IMR-90 (cell line): ENCODE data around the gene PLEKHD1. TPM values are rescaled to one million over a fixed set of nuclear protein-coding genes. Genes with fewer than 3 reads are reported as not detected.

Experiments used
- ATAC-seq: fragments of 200-7000 bp; cut with Tn5 transposase; 2 replicates; pipeline ENCODE4 v1.9.1; 2020; ENCODE audit warnings: low read depth, mild to moderate bottlenecking, moderate library complexity
- BruUV-seq: library from RNA; stranded (reverse); fragments of 400-500 nt; replicated peaks from 2 replicates; lab custom pipeline; 2021; lab: Mats Ljungman, UMichigan
- CTCF ChIA-PET: fragments of 300-600 bp; formaldehyde crosslinking; extraction: SDS; loops from one replicate; lab custom pipeline; 2021; ENCODE audit warnings: antibody characterized with exemption; lab: Yijun Ruan, JAX
- POLR2A ChIA-PET: fragments of 300-600 bp; sonication (Branson Sonifier 250); formaldehyde crosslinking; loops from one replicate; lab custom pipeline; 2022; ENCODE audit warnings: antibody characterized with exemption; ENCODE audit not compliant: unreplicated experiment; lab: Charles Lee
- DNase-seq: peaks from one replicate; pipeline ENCODE4 v3.0.0; 2013
- H2AFZ ChIP-seq: replicated peaks from 2 replicates; pipeline ENCODE3; 2013; ENCODE audit warnings: low read length, mild to moderate bottlenecking; ENCODE audit not compliant: poor library complexity
- H2AK5ac ChIP-seq: 2 replicates; pipeline ENCODE4 v1.6.1; 2013; ENCODE audit warnings: low read depth, low read length, inconsistent platforms
- H2AK9ac ChIP-seq: replicated peaks from 2 replicates; pipeline ENCODE3; 2013; ENCODE audit warnings: mild to moderate bottlenecking, low read depth, low read length, moderate library complexity; ENCODE audit not compliant: poor library complexity
- H2BK120ac ChIP-seq: 2 replicates; pipeline ENCODE4 v1.6.1; 2013; ENCODE audit warnings: low read depth, low read length, inconsistent platforms
- H2BK15ac ChIP-seq: 3 replicates; pipeline ENCODE4 v1.6.1; 2013; ENCODE audit warnings: low read depth, low read length, inconsistent platforms
- H2BK20ac ChIP-seq: 2 replicates; pipeline ENCODE4 v1.6.1; 2013; ENCODE audit warnings: low read depth, mild to moderate bottlenecking, inconsistent platforms, low read length, moderate library complexity
- H2BK5ac ChIP-seq: 2 replicates; pipeline ENCODE4 v1.6.1; 2013; ENCODE audit warnings: mild to moderate bottlenecking, low read depth, low read length, inconsistent platforms; ENCODE audit not compliant: poor library complexity, severe bottlenecking
- H3K14ac ChIP-seq: replicated peaks from 2 replicates; pipeline ENCODE4 v1.6.1; 2013; ENCODE audit warnings: low read depth, low read length, inconsistent platforms
- H3K18ac ChIP-seq: 2 replicates; pipeline ENCODE4 v1.6.1; 2013; ENCODE audit warnings: low read depth, low read length, control low read depth
- H3K23ac ChIP-seq: 2 replicates; pipeline ENCODE4 v1.6.1; 2013; ENCODE audit warnings: low read depth, low read length, inconsistent platforms
- H3K27ac ChIP-seq: 2 replicates; pipeline ENCODE4 v1.5.1; 2013; ENCODE audit warnings: mild to moderate bottlenecking, control low read depth, low read length; ENCODE audit not compliant: insufficient read depth
- H3K27me3 ChIP-seq: 2 replicates; pipeline ENCODE4 v1.6.1; 2013; ENCODE audit warnings: low read length; ENCODE audit not compliant: control insufficient read depth, insufficient read depth
- H3K36me3 ChIP-seq: 2 replicates; pipeline ENCODE4 v1.6.1; 2013; ENCODE audit warnings: low read length, mixed read lengths; ENCODE audit not compliant: control insufficient read depth, insufficient read depth
- H3K4ac ChIP-seq: 2 replicates; pipeline ENCODE4 v1.6.1; 2013; ENCODE audit warnings: low read depth, low read length, inconsistent platforms
- H3K4me1 ChIP-seq: 2 replicates; pipeline ENCODE4 v1.6.1; 2013; ENCODE audit warnings: low read length, mixed read lengths; ENCODE audit not compliant: control insufficient read depth, insufficient read depth
- H3K4me2 ChIP-seq: 2 replicates; pipeline ENCODE4 v1.6.1; 2013; ENCODE audit warnings: low read depth, mild to moderate bottlenecking, control low read depth, low read length, moderate library complexity
- H3K4me3 ChIP-seq: 2 replicates; pipeline ENCODE4 v1.5.1; 2013; ENCODE audit warnings: low read depth, mild to moderate bottlenecking, control low read depth, low read length, moderate library complexity; ENCODE audit not compliant: insufficient read depth
- H3K56ac ChIP-seq: 2 replicates; pipeline ENCODE4 v1.6.1; 2013; ENCODE audit warnings: low read length, inconsistent platforms; ENCODE audit not compliant: insufficient read depth; ENCODE audit errors: extremely low read depth
- H3K79me1 ChIP-seq, 2 experiments: 2 replicates each; pipeline ENCODE4 v1.6.1; 2013; ENCODE audit warnings: low read length in 2 of 2, inconsistent platforms in 1 of 2, low read depth in 1 of 2
- H3K9ac ChIP-seq: 2 replicates; pipeline ENCODE4 v1.6.1; 2013; ENCODE audit warnings: low read depth, low read length, control low read depth
- H3K9me1 ChIP-seq: 2 replicates; pipeline ENCODE4 v1.6.1; 2013; ENCODE audit warnings: low read length, inconsistent platforms; ENCODE audit not compliant: insufficient read depth
- H3K9me3 ChIP-seq: 2 replicates; pipeline ENCODE4 v1.6.1; 2013; ENCODE audit warnings: low read length; ENCODE audit not compliant: control insufficient read depth, insufficient read depth
- H4K20me1 ChIP-seq: 2 replicates; pipeline ENCODE4 v1.6.1; 2013; ENCODE audit warnings: low read length, inconsistent platforms; ENCODE audit not compliant: insufficient read depth
- H4K5ac ChIP-seq: 2 replicates; pipeline ENCODE4 v1.6.1; 2013; ENCODE audit warnings: mild to moderate bottlenecking, low read depth, low read length, control low read depth
- H4K8ac ChIP-seq, 2 experiments: 2 replicates each; pipeline ENCODE4 v1.6.1; 2013; ENCODE audit warnings: low read depth in 2 of 2, low read length in 2 of 2, control low read depth in 1 of 2, inconsistent platforms in 1 of 2
- H4K91ac ChIP-seq: 2 replicates; pipeline ENCODE4 v1.6.1; 2013; ENCODE audit warnings: low read depth, low read length, inconsistent platforms; ENCODE audit not compliant: insufficient read depth
- CTCF ChIP-seq: conservative IDR thresholded peaks from 2 replicates; pipeline ENCODE4 v1.5.1; 2012; ENCODE audit warnings: mild to moderate bottlenecking, low read depth, low read length, improper control_type of control experiment
- ELK1 ChIP-seq: fragments of 150-350 bp; IDR thresholded peaks from 2 replicates; pipeline ENCODE4 v1.6.1; 2016; ENCODE audit warnings: low read depth, mild to moderate bottlenecking, low read length, moderate library complexity, borderline replicate concordance
- MAZ ChIP-seq: IDR thresholded peaks from 2 replicates; pipeline ENCODE4 v1.6.1; 2012; ENCODE audit warnings: low read depth, mild to moderate bottlenecking, low read length, improper control_type of control experiment, moderate library complexity, borderline replicate concordance
- RAD21 ChIP-seq: IDR thresholded peaks from 2 replicates; pipeline ENCODE4 v1.6.1; 2012; ENCODE audit warnings: low read length, improper control_type of control experiment
- RCOR1 ChIP-seq: IDR thresholded peaks from 2 replicates; pipeline ENCODE4 v1.6.1; 2012; ENCODE audit warnings: mild to moderate bottlenecking, low read length, improper control_type of control experiment; ENCODE audit not compliant: insufficient replicate concordance
- WGBS, 2 experiments: methylation state at CpG; one replicate each; pipeline versions ENCODE4 v1.1.5 to v1.1.7; 2013; ENCODE audit warnings: missing lambda C conversion rate in 2 of 2; ENCODE audit not compliant: insufficient read length in 1 of 2; ENCODE audit errors: extremely low coverage in 2 of 2; 5-methylcytosine and 5-hydroxymethylcytosine counted together
- dilution Hi-C: fragments of 300-500 bp; cut with HindIII; formaldehyde crosslinking; loops from one replicate; pipeline ENCODE4 v1.14.3; 2018; ENCODE audit warnings: low sequenced_read_pairs; ENCODE audit not compliant: unreplicated experiment
- in situ Hi-C: fragments of 300-500 bp; cut with MboI; formaldehyde crosslinking; loops from 3 replicates; pipeline ENCODE4 v1.14.3; 2019; ENCODE audit warnings: low sequenced_read_pairs, inconsistent platforms, mixed read lengths
- intact Hi-C: fragments of 100-400 bp; cut with micrococcal nuclease; formaldehyde crosslinking; loops from 2 replicates; pipeline ENCODE4 v1.10.0; 2022
- polyA plus RNA-seq, 3 experiments: library from polyadenylated mRNA; depleted of rRNA; stranded (reverse); fragments of >200 nt; gene quantifications; 2 replicates each; pipeline ENCODE4 v1.2.3, GENCODE V29; 2012; ENCODE audit warnings: low replicate concordance in 1 of 3
- total RNA-seq: library from RNA; depleted of rRNA; stranded (reverse); fragments of >200 nt; gene quantifications from 2 replicates; pipeline ENCODE4 v1.2.3, GENCODE V29; 2012

The PLEKHD1 gene
- total and polyA plus RNA-seq, 2 of the 4 experiments (the other 2 are of a cell fraction), result under 0.01 TPM; not detected in 1

- H2AK9ac ChIP-seq, result no peak overlapping the region
- ATAC-seq (no peak), DNase-seq (no peak)
- no peaks in the 10 kb centered on the region for H3K79me1 ChIP-seq
- H3K18ac ChIP-seq, result no peak overlapping the region
- peaks cover under 1% of the 10 kb centered on the region; the same call in 1 of the 2 replicates for H3K9me3 ChIP-seq
- ChIA-PET POLR2A (no interaction called here), CTCF (no interaction called here)
- H3K9ac ChIP-seq, result no peak overlapping the region
- no peak overlapping the region for H3K56ac ChIP-seq
- H2AFZ ChIP-seq, result no peak overlapping the region
- TF ChIP-seq RCOR1, result no peak
- no peak for TF ChIP-seq MAZ
- no peak for TF ChIP-seq CTCF
- no peak for TF ChIP-seq ELK1
- no peak for TF ChIP-seq RAD21
- no peaks in the 10 kb centered on the region for H3K9me1 ChIP-seq
- no peaks in the 10 kb centered on the region for H4K20me1 ChIP-seq
- H3K4me2 ChIP-seq, result no peak overlapping the region
- H2BK20ac ChIP-seq, result no peak overlapping the region
- H2BK15ac ChIP-seq, result no peak overlapping the region
- H3K36me3 ChIP-seq, result no peaks in the 10 kb centered on the region
- no peak overlapping the region for H4K8ac ChIP-seq
- H3K23ac ChIP-seq, result no peak overlapping the region
- no peak overlapping the region for H4K91ac ChIP-seq
- dilution Hi-C loops, result no loop called here
- H2BK5ac ChIP-seq, result no peak overlapping the region
- H2AK5ac ChIP-seq, result no peak overlapping the region
- H3K14ac ChIP-seq, result no peak overlapping the region
- H2BK120ac ChIP-seq, result no peak overlapping the region
- H4K5ac ChIP-seq, result no peak overlapping the region
- H3K4ac ChIP-seq, result no peak overlapping the region
- peaks cover 81% of the 10 kb centered on the region for H3K27me3 ChIP-seq
- in situ Hi-C loops, result no loop called here
- intact Hi-C loops, result no loop called here
- WGBS, 2 experiments, result no CpG with 5 or more reads among the region's 11 CpGs
- no TSS peak for BruUV-seq
- H3K4me1 ChIP-seq, result peaks cover 3% of the 10 kb centered on the region; the same call in 1 of the 2 replicates
- no peak overlapping the region for H3K27ac ChIP-seq
- H3K4me3 ChIP-seq, result no peak overlapping the region
These were observed 760 bp downstream of the PLEKHD1 start for GRCh38 chr14:69485315-69485660.
